GM18861 (cell line): ENCODE measurements around the gene BIN2.
"Not testable (repeated sequence)": the region's sequence is repeated elsewhere in the genome, so short reads cannot be mapped to it uniquely, and the experiment has no call there.

Experiments used
- ATAC-seq: cut with Tn5 transposase; IDR thresholded peaks from one replicate; pipeline ENCODE4 v1.9.1; 2021; ENCODE audit not compliant: unreplicated experiment

BIN2 gene

DNA sequence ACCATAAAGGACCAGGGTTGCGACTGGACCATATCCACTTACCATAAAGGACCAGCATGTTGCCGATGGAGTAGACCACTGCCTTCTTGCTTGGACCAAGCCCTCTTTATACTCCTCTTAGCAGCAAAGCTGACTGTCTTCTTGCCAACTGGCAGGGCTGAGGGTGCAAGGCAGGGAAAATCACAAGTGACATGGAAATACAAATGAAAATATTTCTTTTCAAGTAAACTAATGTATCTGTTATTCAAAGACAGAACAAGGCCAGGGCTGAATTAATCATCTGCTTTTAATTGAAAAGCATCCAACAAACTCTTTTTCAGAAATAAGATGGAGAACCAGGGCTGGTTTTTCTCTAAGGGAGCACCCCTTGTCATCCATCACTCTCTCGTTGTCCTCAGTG lies 22.6 kb upstream of the BIN2 start, which contains the start of gene CELA1:
Gene CELA1, minus strand, starts transcription at position 99 of the 400 bp plus-strand sequence. Its CDS starts 41 bp downstream, at position 58.
- ATAC-seq, result no peak

DNA sequence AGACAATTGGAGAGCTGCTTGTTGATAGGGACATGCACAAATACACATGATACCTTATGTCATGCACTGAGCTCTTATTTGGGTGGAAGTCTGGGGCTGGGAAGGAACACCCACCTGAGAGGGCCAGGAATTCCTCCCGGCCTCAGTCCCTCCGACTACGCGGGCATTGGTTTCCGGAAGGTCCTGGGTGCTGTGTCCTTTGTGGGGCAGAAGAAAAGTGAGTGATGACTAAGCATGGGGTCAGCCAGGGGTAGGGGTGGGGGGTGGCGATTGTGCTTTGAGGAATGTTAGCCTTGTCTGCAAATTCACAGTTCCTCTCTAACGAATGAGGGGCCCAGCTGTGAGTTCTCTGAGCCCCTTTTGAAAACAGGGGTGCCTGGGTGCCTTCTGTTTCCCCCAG lies 21.7 kb upstream of the BIN2 start:
- no peak for ATAC-seq

- no peak for ATAC-seq
Observed at GRCh38 chr12:51343201-51343600, 19.2 kb upstream of the BIN2 start.

DNA sequence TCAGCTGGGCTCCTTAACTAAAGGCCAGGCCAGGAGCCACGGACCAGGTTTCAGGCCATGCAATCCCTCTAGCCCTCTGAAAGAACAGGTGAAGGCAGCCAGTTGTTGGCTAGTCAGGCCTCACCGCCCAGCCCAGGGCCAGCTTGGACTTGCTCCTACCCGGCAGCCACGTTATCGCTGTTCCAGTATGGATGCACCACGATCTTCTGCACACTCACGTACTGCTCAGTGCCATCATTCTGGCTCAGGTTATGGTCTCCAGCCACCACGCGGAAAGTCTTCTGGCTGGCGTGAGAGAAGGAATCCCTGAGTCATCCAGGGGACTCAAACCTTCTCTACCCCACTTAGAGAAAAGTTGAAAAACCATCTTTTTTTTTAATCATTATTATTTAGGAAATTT lies 18.4 kb upstream of the BIN2 start:
- ATAC-seq, result no peak

GRCh38 chr12:51341251-51342007 lies 17.5 kb upstream of the BIN2 start:
- ATAC-seq, result no peak

DNA sequence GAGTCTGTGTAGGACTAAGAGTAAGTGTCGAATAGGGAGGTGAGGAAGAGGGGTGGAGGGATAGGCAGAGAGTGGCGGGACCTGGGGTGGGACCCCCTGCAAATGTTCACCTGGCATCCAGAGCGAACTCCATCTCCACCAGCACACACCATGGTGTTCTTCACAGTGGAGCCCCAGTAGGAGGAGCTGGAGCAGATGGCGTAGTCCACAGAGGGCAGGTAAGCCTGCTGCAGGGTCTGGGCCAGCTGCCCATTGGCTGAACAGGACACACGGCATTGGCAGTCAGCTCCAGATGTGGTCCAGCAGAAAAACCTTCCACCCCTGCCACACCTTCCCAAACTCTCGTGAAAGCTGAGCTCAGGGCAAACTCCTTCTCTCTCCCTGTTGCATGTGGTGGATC lies 15.8 kb upstream of the BIN2 start:
- no peak for ATAC-seq

GRCh38 chr12:51337336-51337735 lies 13.4 kb upstream of the BIN2 start:
- not testable (repeated sequence) for ATAC-seq

DNA sequence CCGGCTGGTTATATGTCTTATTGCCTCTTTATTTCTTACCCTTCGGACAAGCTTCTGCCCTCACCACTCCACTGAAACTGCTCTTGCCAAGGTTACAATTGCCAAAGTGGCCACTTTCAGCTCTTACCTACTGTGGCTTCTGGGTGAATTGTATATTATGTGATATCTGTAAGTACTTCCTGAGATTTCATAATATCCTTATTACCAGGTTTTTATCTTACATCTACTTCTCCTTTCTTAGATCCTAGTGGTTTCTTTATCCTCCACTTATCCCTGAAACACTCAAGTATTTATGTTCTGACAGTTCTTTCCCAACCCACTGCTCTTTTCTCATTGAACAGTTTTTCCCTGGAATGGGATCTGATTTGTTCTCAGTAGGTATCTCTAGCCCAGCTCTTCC lies 12.0 kb upstream of the BIN2 start:
- ATAC-seq, result no peak

- no peak for ATAC-seq
Observed at GRCh38 chr12:51334764-51335163, 10.8 kb upstream of the BIN2 start.

- no peak for ATAC-seq
Observed at GRCh38 chr12:51333536-51333935, 9.6 kb upstream of the BIN2 start.

DNA sequence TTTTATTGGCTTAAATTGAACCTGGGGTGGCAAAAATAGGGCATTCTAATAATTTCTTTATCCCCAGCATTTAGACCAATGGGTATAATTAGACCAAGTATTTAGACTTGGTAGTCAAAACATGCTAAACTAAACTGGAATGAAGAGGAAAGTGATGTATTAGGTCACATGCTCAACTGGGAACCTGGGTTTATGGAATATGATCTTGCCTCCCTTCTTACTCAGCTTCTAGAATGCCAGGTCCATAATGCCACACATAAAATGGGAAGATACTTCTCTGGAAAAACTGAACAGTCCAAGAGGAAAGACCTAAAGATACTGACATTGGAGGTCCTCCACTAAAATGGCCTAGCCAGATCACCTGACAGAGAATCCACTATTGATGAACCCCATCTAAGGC lies 6.2 kb upstream of the BIN2 start:
- ATAC-seq, result no peak

- no peak for ATAC-seq
Observed at GRCh38 chr12:51329742-51330141, 5.8 kb upstream of the BIN2 start.

- ATAC-seq, result no peak
Observed at GRCh38 chr12:51328587-51328986, 4.6 kb upstream of the BIN2 start.

DNA sequence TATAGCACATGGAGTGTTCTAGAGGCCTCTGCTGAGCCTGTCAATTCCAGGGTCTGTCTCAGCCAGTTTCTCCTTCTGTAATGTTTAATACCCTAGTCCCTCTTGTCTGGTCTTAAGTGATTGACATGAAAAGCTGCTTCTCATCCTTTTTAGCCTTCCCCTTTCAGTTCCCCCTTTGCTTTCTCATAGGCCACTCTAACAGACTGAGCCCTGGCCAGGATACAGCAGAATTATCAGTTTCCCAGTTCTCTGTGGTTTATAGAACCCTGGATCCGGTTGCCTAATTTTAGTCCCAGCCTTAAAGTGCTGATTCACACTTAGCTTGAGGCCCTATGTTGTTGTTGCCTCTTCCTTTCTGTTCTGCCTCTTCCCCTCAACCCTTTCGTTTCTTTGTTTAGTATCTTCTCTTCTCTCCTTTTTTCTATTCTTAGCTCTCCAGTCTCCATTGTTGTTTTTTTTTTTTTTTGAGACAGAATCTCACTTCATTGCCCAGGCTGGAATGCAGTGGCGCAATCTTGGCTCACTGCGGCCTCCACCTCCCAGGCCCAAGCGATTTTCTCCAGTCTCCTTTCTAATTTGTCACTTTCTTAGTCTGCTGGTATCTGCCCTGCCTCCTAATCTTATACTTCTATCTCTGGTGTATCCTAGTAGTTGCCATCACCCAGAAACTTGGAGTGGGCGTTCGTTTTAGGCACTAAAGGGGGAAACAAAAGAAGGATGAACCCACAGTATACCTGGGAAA lies 2.9 kb upstream of the BIN2 start:
- no peak for ATAC-seq

DNA sequence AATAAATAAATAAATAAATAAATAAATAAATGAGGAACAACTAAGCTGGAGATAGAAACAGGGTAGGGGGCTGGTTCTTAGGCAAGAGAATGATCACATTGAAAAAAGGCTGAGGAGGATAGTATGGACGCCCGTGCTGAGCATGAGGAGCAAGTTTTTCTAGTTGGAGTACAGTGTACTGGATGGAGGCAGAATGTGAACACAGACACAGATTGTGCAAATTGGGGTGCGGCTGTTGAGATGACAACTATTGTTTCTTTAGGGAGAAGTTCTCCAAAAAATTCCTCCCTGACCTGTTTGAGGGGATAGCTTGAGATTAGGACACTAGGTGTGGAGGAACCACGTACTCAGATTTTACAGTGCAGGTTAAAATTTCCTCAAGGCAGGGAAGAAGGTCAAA lies 979 bp upstream of the BIN2 start:
- no peak for ATAC-seq

DNA sequence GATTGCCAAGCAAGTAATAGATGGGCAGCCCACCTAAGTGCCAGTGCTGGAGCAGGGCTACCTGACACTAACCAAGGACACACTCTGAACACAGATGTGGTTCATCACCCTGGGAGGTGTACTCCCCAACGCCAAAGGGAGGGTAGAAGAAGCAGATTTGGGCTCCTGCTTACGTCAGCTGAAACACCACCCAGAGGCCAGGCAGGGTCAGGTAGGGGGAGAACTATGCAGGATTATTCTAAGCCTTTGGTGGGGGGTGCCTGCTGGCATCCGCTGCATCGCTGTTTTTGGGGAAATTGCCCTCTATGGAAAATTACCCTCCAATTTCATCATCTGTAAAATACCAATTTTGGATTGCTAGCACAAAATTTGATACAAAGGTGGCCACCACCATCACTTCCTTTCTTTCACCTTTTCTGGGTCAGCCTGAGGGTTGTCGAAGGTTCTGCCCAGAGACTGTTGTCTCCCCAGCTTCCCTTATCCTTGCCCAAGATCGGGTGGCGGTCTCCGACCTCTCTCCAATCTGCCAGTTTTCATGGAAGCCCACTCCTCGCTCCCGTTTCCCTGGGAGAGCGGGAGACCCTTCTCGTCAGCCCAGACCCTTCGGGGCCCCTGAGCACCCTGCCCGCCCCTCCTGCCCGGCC lies 535 bp downstream of the BIN2 start:
- peak; percentile 2 for ATAC-seq

DNA sequence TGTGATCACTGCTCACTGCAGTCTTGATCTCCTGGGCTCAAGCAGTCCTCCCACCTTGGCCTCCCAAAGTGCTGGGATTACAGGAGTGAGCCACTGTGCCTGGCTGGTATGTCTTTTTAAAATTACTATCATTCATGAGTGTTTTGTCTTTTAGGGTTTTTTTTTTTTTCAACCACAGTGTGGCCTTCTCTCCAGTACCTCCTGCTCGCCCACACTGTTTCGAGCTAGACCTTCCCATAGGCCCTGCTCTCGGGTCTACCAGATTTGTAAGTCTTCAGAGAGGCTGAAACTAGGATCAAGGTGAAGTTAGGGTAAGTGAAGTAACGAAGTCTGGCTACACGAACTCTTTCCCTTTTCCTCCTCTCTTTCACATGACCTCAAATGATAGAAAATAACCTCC lies 1.5 kb downstream of the BIN2 start:
- ATAC-seq, result no peak

- ATAC-seq, result no peak
Observed at GRCh38 chr12:51321882-51322281, 2.1 kb downstream of the BIN2 start.

GRCh38 chr12:51320695-51321320 lies 3.2 kb downstream of the BIN2 start:
- ATAC-seq, result no peak

GRCh38 chr12:51320311-51320694 lies 3.7 kb downstream of the BIN2 start:
- ATAC-seq, result no peak

- no peak for ATAC-seq
Observed at GRCh38 chr12:51318846-51319599, 5.0 kb downstream of the BIN2 start.
